ENCODE measurements around the gene CLMP. TPM values are rescaled to one million over a fixed set of nuclear protein-coding genes. Genes with fewer than 3 reads are reported as not detected.
A peak's percentile ranks its signal among the peaks of the same experiment; 100 is the strongest.
"Not testable (repeated sequence)": the region's sequence is repeated elsewhere in the genome, so short reads cannot be mapped to it uniquely, and the experiment has no call there.

Gene CLMP
- total RNA-seq, 1 donor from 2014 or later: 42.0 TPM

GRCh38 chr11:123132881-123133280 is 62.2 kb downstream of the CLMP start:
- DNase-seq: no peak

- not testable (repeated sequence) for DNase-seq
Measured at GRCh38 chr11:123132034-123132766, 62.8 kb downstream of the CLMP start.

GRCh38 chr11:123129920-123130319 is 65.1 kb downstream of the CLMP start:
- no peak for DNase-seq

- DNase-seq: no peak
Measured at GRCh38 chr11:123125169-123125568, 69.9 kb downstream of the CLMP start.

GRCh38 chr11:123122852-123123251 is 72.2 kb downstream of the CLMP start:
- no peak for DNase-seq

- peak; percentile 9 for DNase-seq
Measured at GRCh38 chr11:123122341-123122740, 72.7 kb downstream of the CLMP start.

- DNase-seq: no peak
Measured at GRCh38 chr11:123116486-123116885, 78.6 kb downstream of the CLMP start.

- no peak for DNase-seq
Measured at GRCh38 chr11:123111465-123111864, 83.6 kb downstream of the CLMP start.

GRCh38 chr11:123110397-123110796 is 84.7 kb downstream of the CLMP start:
- DNase-seq: no peak

- no peak for DNase-seq
Measured at GRCh38 chr11:123107945-123108495, 87.0 kb downstream of the CLMP start.

- no peak for DNase-seq
Measured at GRCh38 chr11:123104697-123105096, 90.4 kb downstream of the CLMP start.

- DNase-seq: peak; percentile 44
Measured at GRCh38 chr11:123103326-123103980, 91.6 kb downstream of the CLMP start.

- DNase-seq: peak; percentile 30
Measured at GRCh38 chr11:123100379-123101085, 94.5 kb downstream of the CLMP start.

GRCh38 chr11:123098990-123099389 is 96.1 kb downstream of the CLMP start:
- DNase-seq: no peak

- DNase-seq: no peak
Measured at GRCh38 chr11:123093739-123094138, 101.3 kb downstream of the CLMP start.

GRCh38 chr11:123091506-123091905 is 103.5 kb downstream of the CLMP start:
- no peak for DNase-seq

GRCh38 chr11:123090168-123090567 is 104.9 kb downstream of the CLMP start:
- DNase-seq: not testable (repeated sequence)

- not testable (repeated sequence) for DNase-seq
Measured at GRCh38 chr11:123088896-123089295, 106.2 kb downstream of the CLMP start.

- DNase-seq: not testable (repeated sequence)
Measured at GRCh38 chr11:123087657-123088056, 107.4 kb downstream of the CLMP start.

- no peak for DNase-seq
Measured at GRCh38 chr11:123086305-123086704, 108.7 kb downstream of the CLMP start.

GRCh38 chr11:123085497-123085896 is 109.6 kb downstream of the CLMP start:
- no peak for DNase-seq

GRCh38 chr11:123084454-123084853 is 110.6 kb downstream of the CLMP start:
- no peak for DNase-seq

- DNase-seq: peak; percentile 25
Measured at GRCh38 chr11:123083623-123084029, 111.4 kb downstream of the CLMP start.

Data from occipital lobe (tissue), 2 donors.